ENCODE results near the gene DLK1.

Gene DLK1

DNA sequence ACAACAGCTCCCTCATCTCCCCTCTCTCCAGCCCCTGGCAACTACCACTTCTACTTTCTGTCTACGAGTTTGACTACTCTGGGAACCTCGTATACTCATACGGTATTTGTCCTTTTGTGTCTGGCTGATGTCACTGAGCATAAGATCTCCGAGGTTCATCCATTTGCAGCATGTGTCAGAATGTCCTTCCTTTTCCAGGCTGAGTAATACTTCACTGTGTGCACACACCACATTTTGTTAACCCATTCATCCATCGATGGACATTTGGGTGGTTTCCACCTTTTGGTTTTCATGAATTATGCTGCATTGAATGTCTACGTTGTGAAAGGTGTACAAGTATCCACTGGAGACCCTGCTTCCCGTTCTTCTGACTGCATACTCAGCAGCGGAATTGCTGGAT is 24.1 kb upstream of the DLK1 start:
- no peak for DNase-seq
- no peak overlapping the region for H3K4me3 Mint-ChIP-seq
- no peaks in the 10 kb centered on the region for H3K4me1 Mint-ChIP-seq (ENCODE audit: low read depth)
- no peaks in the 10 kb centered on the region for H3K9me3 Mint-ChIP-seq
- H3K36me3 Mint-ChIP-seq (ENCODE audit: low read depth): no peaks in the 10 kb centered on the region
- H3K27ac Mint-ChIP-seq: no peak overlapping the region
- H3K27me3 Mint-ChIP-seq: peaks cover 15% of the 10 kb centered on the region

DNA sequence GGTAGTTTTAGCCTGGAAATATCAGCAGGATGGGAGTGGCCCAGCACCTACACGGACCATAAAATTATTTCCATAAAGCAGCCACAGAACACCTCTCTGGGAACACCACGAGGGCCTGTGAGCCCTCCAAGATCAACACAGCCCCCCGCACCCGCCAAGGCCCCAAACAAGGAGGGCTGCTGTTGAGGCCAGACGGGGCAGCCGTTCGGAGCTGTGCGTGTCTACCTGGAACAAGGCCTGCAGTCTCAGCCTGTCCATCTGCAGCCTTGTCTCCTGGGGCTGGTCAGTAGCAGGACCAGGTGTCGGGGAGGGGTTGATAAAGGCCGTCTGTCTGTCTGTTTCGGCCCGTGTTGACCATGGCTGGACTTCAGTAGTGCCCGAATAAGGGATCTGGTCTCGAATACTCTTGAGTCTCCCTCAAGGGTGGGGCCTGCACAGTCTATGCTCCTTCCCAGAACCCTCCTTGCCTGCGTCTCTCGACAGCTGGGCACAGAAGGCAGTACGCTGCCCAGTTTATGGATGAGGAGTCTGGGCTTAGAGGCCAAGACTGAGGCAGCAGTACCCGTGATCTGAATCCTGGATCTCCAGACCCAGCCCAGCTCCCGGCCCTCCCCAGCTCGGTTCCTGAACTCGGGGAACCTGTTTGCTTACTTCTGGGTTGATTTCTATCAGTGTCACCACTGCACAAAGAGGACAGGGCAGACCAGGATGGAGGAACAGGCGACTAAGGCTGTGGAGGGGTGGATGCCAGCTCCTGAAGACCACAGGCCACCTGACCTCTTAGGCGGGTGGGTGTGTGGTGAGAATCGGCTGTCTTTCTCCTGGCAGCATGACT is 23.1 kb upstream of the DLK1 start:
- no peaks in the 10 kb centered on the region for H3K36me3 Mint-ChIP-seq (ENCODE audit: low read depth)
- no peak overlapping the region for H3K27ac Mint-ChIP-seq
- H3K4me3 Mint-ChIP-seq: no peak overlapping the region

DNA sequence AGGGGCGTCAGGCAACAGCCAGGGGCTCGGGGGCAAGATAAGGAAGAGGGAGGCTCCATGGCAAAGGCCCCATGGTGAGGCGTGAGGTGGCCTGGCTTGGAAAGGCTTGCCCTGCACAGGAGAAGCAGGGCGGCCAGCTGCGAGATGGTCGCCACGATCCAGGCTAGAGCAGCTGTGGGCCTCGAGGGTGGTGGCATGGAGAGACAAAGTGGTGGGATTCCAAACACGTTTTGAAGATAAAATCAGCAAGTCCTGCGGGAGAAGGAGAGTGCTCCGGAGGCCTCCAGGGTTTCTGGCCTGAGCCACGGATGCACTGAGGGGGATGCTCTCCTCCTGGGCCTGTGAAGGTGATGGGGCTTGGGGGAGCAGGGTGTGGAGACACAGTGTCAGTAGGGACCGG is 20.5 kb upstream of the DLK1 start:
- no peak overlapping the region for H3K27ac Mint-ChIP-seq
- H3K36me3 Mint-ChIP-seq (ENCODE audit: low read depth): no peaks in the 10 kb centered on the region
- peaks cover 20% of the 10 kb centered on the region for H3K27me3 Mint-ChIP-seq
- H3K9me3 Mint-ChIP-seq: no peaks in the 10 kb centered on the region
- no peak for DNase-seq
- no peak overlapping the region for H3K4me3 Mint-ChIP-seq
- H3K4me1 Mint-ChIP-seq (ENCODE audit: low read depth): no peaks in the 10 kb centered on the region

More for the DNA sequence above, 23.1 kb upstream of the DLK1 start:
- Mint-ChIP-seq H3K27me3 (peaks cover 11% of the 10 kb centered on the region), H3K4me1 (ENCODE audit: low read depth) (no peaks in the 10 kb centered on the region), H3K9me3 (no peaks in the 10 kb centered on the region)
- DNase-seq: no peak

DNA sequence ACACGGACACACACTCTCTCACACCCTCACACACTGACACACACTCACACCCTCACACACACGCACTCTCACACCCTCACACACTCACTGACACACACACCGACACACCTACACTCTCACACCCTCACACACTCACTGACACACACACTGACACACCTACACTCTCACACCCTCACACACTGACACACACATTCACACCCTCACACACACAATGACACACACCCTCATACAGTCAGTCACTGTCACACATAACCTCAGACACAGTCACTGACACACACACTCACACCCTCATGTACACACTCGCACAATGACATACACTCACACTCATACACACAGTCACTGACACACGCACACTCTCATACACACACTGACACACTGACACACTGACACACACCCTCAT is 19.8 kb upstream of the DLK1 start:
- Mint-ChIP-seq H3K27ac (no peak overlapping the region), H3K36me3 (ENCODE audit: low read depth) (no peaks in the 10 kb centered on the region), H3K4me3 (no peak overlapping the region), H3K9me3 (no peaks in the 10 kb centered on the region), H3K4me1 (ENCODE audit: low read depth) (no peaks in the 10 kb centered on the region), H3K27me3 (peaks cover 22% of the 10 kb centered on the region)
- no peak for DNase-seq

DNA sequence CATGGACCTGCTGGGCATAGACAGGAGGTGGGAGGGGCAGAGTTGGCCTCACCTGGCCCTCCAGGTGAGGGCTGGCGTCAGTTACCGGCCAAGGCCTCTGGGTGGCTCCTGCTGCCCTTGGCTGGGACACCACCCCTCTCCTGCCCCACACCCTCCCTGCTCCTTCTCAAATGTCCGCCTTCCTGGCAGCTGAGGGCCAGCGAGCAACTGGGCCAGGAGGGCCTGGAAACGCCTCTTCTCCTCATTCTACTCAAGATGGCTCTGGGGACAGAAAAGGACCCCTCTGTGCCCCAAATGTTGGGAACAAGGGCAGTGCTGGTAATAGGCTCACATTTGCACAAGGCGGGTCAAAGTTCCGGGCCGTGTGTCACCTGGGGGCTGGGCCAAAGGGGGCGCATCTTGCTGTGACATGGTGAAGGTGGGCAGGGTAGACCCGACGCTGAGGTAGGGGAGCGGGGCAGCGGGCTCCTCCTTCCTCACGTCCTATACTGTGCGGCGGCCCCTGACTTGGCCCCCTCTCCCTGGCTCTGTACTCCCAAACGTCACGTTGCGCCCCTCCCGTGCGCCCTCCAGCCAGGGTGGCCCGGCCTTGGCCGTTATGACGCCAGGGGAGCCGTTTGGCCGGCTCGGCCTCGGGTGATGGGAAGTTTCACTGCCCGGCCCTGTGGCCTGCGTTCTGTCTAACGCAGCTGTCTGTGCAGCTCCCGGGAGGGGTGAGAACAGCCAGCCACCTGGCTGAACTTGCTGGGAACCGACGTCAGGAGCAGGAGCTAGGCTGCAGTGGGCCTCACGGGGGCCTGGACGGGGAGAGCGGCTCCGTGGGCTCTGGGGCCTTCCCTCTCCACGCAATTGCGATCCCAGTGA is 18.0 kb upstream of the DLK1 start:
- Mint-ChIP-seq H3K4me3 (no peak overlapping the region), H3K36me3 (ENCODE audit: low read depth) (no peaks in the 10 kb centered on the region), H3K27me3 (peaks cover 27% of the 10 kb centered on the region), H3K9me3 (no peaks in the 10 kb centered on the region), H3K4me1 (ENCODE audit: low read depth) (no peaks in the 10 kb centered on the region), H3K27ac (no peak overlapping the region)
- DNase-seq: no peak

DNA sequence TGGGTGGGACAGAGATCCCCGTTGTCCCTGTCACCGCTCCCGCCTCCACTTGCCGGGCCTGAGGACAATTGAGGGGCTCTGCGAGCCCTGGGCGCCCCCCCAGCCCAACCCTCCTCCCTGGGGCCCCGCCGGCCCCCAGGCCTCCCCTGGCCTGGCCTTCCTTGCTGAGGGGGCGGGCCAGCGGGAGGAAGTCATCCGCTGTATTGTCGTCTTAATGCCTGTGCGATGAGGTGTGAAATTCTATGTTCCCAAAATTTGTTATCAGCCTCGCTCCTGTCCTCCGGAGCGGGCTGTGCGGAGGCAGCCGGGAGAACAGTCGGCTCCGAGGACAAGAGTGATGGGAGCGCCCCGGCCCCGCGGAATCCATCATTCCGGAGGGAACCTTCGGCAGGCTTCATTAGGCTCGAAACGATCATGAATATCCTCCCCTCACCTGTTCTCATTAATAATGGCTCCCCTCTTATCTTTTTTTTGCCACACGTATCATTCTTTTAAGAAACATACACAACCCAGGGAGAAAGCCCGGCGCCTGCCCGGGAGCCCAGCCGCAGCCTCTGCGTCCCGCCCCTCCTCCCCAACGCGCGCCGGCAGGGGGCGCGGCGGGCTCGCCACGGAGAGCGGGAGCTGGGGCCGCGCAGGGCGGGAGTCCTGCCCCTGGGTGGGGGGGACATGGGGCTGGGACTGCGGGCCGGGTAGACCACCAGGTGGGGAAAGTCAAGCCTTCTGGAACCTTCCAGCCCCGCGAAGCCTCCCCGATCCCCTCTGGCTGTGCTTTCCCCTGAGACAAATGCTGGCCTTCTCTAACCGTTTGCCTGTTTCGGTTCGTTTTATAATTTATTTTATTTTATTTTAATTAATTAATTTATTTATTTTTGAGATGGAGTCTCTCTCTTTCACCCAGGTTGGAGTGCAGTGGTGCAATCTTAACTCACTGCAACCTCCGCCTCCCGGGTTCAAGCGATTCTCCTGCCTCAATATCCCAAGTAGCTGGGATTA is 17.1 kb upstream of the DLK1 start:
- DNase-seq: peak; percentile 60
- Mint-ChIP-seq H3K27me3 (peaks cover 30% of the 10 kb centered on the region), H3K4me3 (no peak overlapping the region), H3K36me3 (ENCODE audit: low read depth) (no peaks in the 10 kb centered on the region), H3K27ac (no peak overlapping the region), H3K4me1 (ENCODE audit: low read depth) (no peaks in the 10 kb centered on the region), H3K9me3 (no peaks in the 10 kb centered on the region)

DNA sequence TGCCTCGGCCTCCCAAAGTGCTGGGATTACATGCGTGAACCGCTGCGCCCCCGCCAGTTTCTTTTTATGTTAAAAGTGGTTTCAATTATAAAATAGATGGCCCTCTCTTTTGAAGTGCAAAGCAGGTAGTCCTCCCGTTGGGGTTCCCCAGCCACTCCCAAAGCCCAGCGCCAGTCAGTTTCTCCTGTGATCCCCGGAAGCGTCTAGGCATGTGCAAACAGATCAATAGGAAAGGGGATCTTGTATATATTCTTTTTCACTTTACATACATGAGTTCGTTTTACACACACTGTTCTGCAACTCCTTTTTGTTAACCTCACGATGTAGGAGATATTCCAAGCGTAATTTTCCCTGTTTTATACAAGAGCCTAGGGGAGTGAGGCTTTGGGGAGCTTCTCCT is 16.3 kb upstream of the DLK1 start:
- no peaks in the 10 kb centered on the region for H3K9me3 Mint-ChIP-seq

DNA sequence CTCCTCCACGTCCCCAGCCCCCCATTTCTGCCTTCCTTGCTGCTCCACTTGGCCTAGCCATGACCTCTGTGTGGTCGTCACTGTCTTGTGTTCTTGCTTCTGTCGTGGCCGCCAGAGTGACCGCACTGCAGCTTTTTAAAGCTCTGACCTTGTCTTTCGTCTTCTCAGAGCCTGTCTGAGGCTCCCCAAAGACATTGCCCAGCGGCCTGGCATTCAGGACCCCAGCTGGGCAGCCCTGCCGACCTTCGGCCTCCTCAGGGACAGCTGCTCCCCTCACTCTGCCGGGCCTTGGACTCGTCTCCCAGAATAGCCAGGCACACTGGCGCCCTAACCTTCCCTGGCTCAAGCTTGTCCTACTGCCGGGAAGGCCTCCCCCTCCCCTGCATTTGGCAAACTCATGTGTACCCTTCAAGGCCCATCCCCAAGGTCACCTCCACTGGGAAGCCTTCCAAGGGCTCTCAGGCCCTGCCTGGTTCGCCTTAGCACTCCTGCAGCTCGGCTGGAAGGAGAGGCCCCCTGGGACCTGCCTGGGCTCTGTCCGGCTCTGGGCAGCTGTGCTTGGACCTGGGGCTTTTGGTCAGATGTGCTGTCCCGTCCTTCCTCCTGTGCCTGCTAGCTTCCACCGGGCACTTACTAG is 15.7 kb upstream of the DLK1 start:
- H3K36me3 Mint-ChIP-seq (ENCODE audit: low read depth): no peaks in the 10 kb centered on the region
- no peaks in the 10 kb centered on the region for H3K4me1 Mint-ChIP-seq (ENCODE audit: low read depth)
- no peaks in the 10 kb centered on the region for H3K9me3 Mint-ChIP-seq
- no peak overlapping the region for H3K27ac Mint-ChIP-seq
- no peak overlapping the region for H3K4me3 Mint-ChIP-seq
- H3K27me3 Mint-ChIP-seq: peaks cover 25% of the 10 kb centered on the region
- no peak for DNase-seq

More for the DNA sequence above, 16.3 kb upstream of the DLK1 start:
- Mint-ChIP-seq H3K36me3 (ENCODE audit: low read depth) (no peaks in the 10 kb centered on the region), H3K27ac (no peak overlapping the region), H3K4me3 (no peak overlapping the region), H3K4me1 (ENCODE audit: low read depth) (no peaks in the 10 kb centered on the region), H3K27me3 (peaks cover 25% of the 10 kb centered on the region)
- no peak for DNase-seq

DNA sequence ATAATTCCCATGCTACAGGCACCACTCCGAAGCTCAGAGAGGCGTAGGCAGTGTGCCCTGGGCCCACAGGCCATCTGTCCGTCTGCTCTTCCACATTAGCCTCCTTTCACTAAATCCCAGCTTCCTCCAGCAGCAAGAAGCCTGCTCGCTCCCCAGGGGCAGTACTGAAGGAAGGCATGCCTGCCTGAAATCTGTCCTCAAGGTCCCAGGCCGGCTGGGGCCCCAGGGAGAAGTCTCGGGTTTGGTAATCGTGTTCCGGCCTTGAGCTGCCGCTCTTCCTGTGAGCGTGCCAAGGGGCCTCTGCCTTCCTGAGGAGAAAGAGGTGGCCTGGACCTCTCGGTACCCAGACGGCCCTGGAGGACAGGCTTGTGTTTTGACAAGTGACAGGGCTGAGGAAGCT is 15.2 kb upstream of the DLK1 start:
- Mint-ChIP-seq H3K36me3 (ENCODE audit: low read depth) (no peaks in the 10 kb centered on the region), H3K9me3 (no peaks in the 10 kb centered on the region), H3K27ac (no peak overlapping the region), H3K4me1 (ENCODE audit: low read depth) (no peaks in the 10 kb centered on the region), H3K4me3 (no peak overlapping the region), H3K27me3 (peaks cover 25% of the 10 kb centered on the region)
- no peak for DNase-seq

DNA sequence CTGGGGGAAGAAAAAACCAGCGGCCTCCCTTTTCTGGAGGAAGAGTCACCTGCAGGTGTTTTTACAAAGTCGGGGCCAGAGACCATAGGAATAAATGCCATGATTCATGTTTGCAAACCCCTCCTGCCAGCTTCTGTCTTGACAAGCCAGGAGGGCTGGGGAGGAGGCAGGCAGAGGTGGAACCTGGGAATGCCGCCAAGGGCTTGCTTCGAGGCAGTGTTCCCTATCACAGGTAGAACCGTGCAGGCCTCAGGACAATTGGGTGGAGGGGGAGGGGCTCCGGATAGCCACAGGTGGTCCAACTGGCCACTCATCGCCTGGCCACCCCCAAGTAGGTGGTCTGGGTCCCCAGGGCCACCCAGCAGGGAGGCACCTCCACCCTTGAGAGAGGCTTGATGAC is 14.2 kb upstream of the DLK1 start:
- Mint-ChIP-seq H3K4me3 (no peak overlapping the region), H3K4me1 (ENCODE audit: low read depth) (no peaks in the 10 kb centered on the region), H3K27me3 (peaks cover 25% of the 10 kb centered on the region), H3K9me3 (no peaks in the 10 kb centered on the region), H3K36me3 (ENCODE audit: low read depth) (no peaks in the 10 kb centered on the region), H3K27ac (no peak overlapping the region)
- DNase-seq: no peak

DNA sequence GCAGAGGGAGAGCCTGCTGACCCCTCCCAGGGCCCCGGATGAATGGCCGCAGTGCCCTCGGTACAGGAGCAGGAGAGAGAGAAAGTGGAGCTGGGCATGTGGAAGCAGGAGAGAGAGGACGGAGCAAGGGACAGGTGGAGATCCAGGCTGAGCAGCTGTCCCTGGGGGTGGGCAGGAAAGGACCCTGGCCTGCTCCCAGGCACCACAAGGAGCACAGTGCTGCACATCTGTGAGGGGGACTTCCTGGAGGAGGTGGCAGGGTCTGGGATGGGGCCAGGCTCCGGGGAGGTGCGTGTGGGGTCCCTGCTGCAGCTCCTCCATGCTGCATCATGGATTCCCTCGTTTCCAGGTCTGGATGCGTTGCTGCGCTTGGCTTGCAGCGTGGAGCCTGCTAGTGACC is 13.0 kb upstream of the DLK1 start:
- no peaks in the 10 kb centered on the region for H3K9me3 Mint-ChIP-seq
- no peak overlapping the region for H3K4me3 Mint-ChIP-seq
- no peak for DNase-seq
- H3K27ac Mint-ChIP-seq: no peak overlapping the region
- H3K27me3 Mint-ChIP-seq: peaks cover 33% of the 10 kb centered on the region
- H3K4me1 Mint-ChIP-seq (ENCODE audit: low read depth): no peaks in the 10 kb centered on the region
- H3K36me3 Mint-ChIP-seq (ENCODE audit: low read depth): no peaks in the 10 kb centered on the region

DNA sequence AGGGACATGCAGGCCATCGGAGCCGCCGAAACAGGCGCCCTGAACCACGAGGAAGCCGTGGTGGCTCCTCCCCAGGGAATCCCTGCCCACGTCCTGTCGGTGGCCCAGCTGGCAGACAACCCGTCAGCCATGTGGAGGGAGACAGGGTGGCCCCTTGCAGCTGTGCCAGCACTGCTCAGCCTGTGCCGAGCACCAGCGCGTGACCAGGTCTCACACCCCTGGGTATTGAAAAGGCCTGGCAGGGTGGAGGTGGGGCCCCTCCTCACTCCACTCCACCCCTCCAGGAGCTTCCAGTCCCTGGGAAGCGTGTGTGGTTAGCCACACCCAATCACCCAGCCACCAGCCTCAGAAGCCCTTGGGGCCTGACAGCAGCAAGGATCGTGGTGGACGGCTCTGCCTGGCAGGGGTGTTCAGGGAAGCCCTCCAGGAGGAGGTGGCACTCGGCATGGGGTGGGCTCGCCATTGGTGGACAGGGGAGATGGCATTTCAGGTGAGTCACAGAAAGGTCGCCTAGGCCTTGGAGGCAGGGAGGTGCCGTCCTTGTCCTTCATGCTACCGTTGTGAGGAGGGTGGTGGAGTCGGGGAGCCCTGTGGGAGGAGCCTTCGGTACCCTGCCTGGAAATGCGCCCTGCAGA is 12.3 kb upstream of the DLK1 start:
- no peak overlapping the region for H3K27ac Mint-ChIP-seq
- H3K4me3 Mint-ChIP-seq: no peak overlapping the region
- DNase-seq: no peak
- H3K4me1 Mint-ChIP-seq (ENCODE audit: low read depth): no peaks in the 10 kb centered on the region
- H3K27me3 Mint-ChIP-seq: peaks cover 37% of the 10 kb centered on the region
- H3K9me3 Mint-ChIP-seq: no peaks in the 10 kb centered on the region
- H3K36me3 Mint-ChIP-seq (ENCODE audit: low read depth): no peaks in the 10 kb centered on the region

DNA sequence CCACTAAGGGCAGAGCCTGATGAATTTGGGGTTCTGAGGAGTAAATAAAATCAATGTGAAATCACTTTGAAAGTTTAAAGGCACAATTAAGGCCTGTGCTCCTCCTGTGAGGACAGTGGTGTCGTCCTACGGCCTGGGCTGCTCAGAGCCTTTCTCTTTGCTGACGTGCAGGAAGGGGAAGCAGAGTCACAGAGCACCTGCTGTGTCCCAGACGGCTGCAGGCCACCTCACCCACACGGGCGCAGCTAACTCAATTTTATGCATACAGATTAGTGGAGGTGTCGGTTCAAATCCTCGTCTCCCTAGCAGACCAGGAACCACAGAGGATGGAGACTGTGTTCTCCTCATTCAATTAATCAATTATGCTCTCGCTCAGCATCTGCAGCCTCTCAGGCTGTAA is 11.4 kb upstream of the DLK1 start:
- Mint-ChIP-seq H3K4me3 (no peak overlapping the region), H3K27ac (no peak overlapping the region), H3K27me3 (peaks cover 37% of the 10 kb centered on the region), H3K36me3 (ENCODE audit: low read depth) (no peaks in the 10 kb centered on the region), H3K4me1 (ENCODE audit: low read depth) (no peaks in the 10 kb centered on the region), H3K9me3 (no peaks in the 10 kb centered on the region)
- no peak for DNase-seq
